ENCODE results near the gene ARL2BP.

Gene ARL2BP

GRCh38 chr16:57255686-57256415, 10.8 kb downstream of the ARL2BP start:
- DNase-seq (ENCODE audit: extremely low spot score) = no peak
- ChIA-PET POLR2A (interaction anchor here (1.2 to 2.3 kb wide), 2 partner anchors 10 to 16 kb away, joined by 5 to 10 read pairs; partner anchors contain the start of gene ARL2BP), CTCF (no interaction called here)
- TF ChIP-seq, protein P1, sequence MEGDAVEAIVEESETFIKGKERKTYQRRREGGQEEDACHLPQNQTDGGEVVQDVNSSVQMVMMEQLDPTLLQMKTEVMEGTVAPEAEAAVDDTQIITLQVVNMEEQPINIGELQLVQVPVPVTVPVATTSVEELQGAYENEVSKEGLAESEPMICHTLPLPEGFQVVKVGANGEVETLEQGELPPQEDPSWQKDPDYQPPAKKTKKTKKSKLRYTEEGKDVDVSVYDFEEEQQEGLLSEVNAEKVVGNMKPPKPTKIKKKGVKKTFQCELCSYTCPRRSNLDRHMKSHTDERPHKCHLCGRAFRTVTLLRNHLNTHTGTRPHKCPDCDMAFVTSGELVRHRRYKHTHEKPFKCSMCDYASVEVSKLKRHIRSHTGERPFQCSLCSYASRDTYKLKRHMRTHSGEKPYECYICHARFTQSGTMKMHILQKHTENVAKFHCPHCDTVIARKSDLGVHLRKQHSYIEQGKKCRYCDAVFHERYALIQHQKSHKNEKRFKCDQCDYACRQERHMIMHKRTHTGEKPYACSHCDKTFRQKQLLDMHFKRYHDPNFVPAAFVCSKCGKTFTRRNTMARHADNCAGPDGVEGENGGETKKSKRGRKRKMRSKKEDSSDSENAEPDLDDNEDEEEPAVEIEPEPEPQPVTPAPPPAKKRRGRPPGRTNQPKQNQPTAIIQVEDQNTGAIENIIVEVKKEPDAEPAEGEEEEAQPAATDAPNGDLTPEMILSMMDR (IDR thresholded peaks at IDR 0.05; ENCODE audit: control extremely low read depth, extremely low read depth, low read depth, missing control alignments) = no peak

- CTCF ChIA-PET = interaction anchor here (1.0 to 1.2 kb wide), 2 partner anchors 14 to 16 kb away, joined by 3 to 4 read pairs; no protein-coding TSS in a partner anchor
- POLR2A ChIA-PET = interaction anchor here (0.6 to 2.3 kb wide), 2 partner anchors 11 to 135 kb away, joined by 3 to 10 read pairs; partner anchors contain the start of gene ARL2BP
- TF ChIP-seq, protein P1 (IDR thresholded peaks at IDR 0.05; ENCODE audit: control extremely low read depth, extremely low read depth, low read depth, missing control alignments) = no peak
- DNase-seq (ENCODE audit: extremely low spot score) = no peak
These were observed 11.7 kb downstream of the ARL2BP start for GRCh38 chr16:57256601-57257395.

DNA sequence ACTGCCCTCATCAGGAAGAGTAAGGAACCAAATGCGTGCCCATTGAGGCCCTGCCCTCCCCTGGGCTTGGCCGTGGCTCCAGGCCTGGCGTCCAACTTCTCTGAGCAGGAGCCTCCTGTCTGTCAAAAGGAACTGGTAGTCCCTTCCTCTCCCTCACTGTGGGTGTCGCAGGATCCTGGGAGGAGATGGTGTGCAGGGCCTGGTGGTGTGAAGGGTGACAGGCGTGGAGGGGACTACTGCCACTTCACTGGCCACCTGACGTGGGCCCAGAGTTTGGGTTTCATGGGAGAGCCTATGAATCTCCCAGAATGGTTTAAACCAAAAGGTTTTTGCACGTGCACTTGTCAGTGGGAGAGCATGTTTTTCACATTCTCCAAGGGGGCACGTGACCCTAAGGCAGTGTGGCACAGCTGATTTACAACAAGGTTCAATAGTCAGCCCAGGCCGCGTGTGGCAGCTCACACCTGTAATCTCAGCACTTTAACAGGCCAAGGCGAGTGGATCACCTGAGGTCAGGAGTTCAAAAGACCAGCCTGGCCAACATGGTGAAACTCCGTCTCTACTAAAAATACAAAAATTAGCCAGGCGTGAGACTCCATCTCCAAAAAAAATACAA, 12.5 kb downstream of the ARL2BP start:
- POLR2A ChIA-PET = interaction anchor here (0.6 kb wide), 1 partner anchor 135 kb away, joined by 3 read pairs; no protein-coding TSS in a partner anchor
- CTCF ChIA-PET = interaction anchor here (1.0 to 1.2 kb wide), 2 partner anchors 15 to 17 kb away, joined by 3 to 4 read pairs; no protein-coding TSS in a partner anchor
- DNase-seq (ENCODE audit: extremely low spot score) = no peak
- TF ChIP-seq, protein P1 (IDR thresholded peaks at IDR 0.05; ENCODE audit: control extremely low read depth, extremely low read depth, low read depth, missing control alignments) = no peak

DNA sequence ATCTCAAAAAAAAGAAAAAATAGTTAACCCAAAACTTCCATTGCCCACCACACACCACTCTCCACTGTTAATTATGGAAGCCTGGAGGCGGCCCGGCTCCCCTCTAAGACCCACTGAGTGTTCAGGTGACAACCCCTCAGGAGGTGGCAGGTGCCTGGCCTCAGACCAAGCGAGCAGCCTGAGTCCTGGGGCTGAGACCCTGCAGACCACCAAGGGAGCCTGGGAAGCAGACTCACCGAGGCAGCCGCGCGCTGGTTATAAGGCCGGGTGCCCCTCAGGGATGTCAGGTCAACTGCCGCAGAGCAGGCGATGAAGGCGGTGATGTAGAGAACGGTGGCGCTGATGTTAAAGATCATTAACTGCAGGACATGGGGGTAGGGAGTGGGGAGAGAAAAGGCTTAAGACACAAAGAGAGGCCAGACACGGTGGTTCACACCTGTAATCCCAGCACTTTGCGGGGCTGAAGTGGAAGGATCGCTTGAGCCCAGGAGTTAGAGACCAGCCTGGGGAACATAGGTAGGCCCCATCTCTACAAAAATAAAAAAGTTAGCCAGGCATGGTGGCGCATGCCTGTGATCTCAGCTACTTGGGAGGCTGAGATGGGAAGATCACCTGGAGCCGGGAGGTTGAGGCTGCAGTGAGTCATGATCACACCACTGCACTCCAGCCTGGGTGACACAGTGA, 13.3 kb downstream of the ARL2BP start:
- TF ChIP-seq, protein P1 (IDR thresholded peaks at IDR 0.05; ENCODE audit: control extremely low read depth, extremely low read depth, low read depth, missing control alignments) = no peak
- POLR2A ChIA-PET = no interaction called here
- no peak for DNase-seq (ENCODE audit: extremely low spot score)
- CTCF ChIA-PET = no interaction called here

- DNase-seq (ENCODE audit: extremely low spot score) = no peak
- TF ChIP-seq, protein P1 (IDR thresholded peaks at IDR 0.05; ENCODE audit: control extremely low read depth, extremely low read depth, low read depth, missing control alignments) = no peak
- CTCF ChIA-PET = no interaction called here
- POLR2A ChIA-PET = interaction anchor here (0.6 kb wide), 1 partner anchor 328 kb away, joined by 4 read pairs; no protein-coding TSS in a partner anchor
These were observed 13.9 kb downstream of the ARL2BP start for GRCh38 chr16:57258910-57259475.

Measured in GM10248 (cell line).